Epidermal melanocyte (primary cell): ENCODE results near the gene TTLL11.

Source experiments
- DNase-seq: peaks from one replicate; pipeline ENCODE4 v3.0.0; 2011; ENCODE audit warnings: low spot score; ENCODE audit not compliant: insufficient read length

The TTLL11 gene

GRCh38 chr9:122051351-122052321 lies 41.5 kb downstream of the TTLL11 start:
- DNase-seq: no peak

GRCh38 chr9:122050167-122050566 lies 42.9 kb downstream of the TTLL11 start:
- no peak for DNase-seq

- no peak for DNase-seq
These were observed 51.1 kb downstream of the TTLL11 start for GRCh38 chr9:122042056-122042455.

GRCh38 chr9:122040561-122041242 lies 52.4 kb downstream of the TTLL11 start:
- no peak for DNase-seq

GRCh38 chr9:122039234-122039633 lies 53.9 kb downstream of the TTLL11 start:
- DNase-seq: no peak

- DNase-seq: no peak
These were observed 56.1 kb downstream of the TTLL11 start for GRCh38 chr9:122036988-122037387.

- no peak for DNase-seq
These were observed 56.7 kb downstream of the TTLL11 start for GRCh38 chr9:122036408-122036807.

- DNase-seq: no peak
These were observed 59.2 kb downstream of the TTLL11 start for GRCh38 chr9:122033775-122034373.

- no peak for DNase-seq
These were observed 60.8 kb downstream of the TTLL11 start for GRCh38 chr9:122032346-122032745.

GRCh38 chr9:122031776-122032175 lies 61.3 kb downstream of the TTLL11 start:
- no peak for DNase-seq

- no peak for DNase-seq
These were observed 62.0 kb downstream of the TTLL11 start for GRCh38 chr9:122031157-122031556.

GRCh38 chr9:122030357-122030756 lies 62.8 kb downstream of the TTLL11 start:
- DNase-seq: no peak

- no peak for DNase-seq
These were observed 63.2 kb downstream of the TTLL11 start for GRCh38 chr9:122029898-122030297.

- DNase-seq: no peak
These were observed 65.0 kb downstream of the TTLL11 start for GRCh38 chr9:122028089-122028488.

- no peak for DNase-seq
These were observed 72.7 kb downstream of the TTLL11 start for GRCh38 chr9:122020398-122020797.

- no peak for DNase-seq
These were observed 76.4 kb downstream of the TTLL11 start for GRCh38 chr9:122016744-122017143.

- DNase-seq: no peak
These were observed 76.8 kb downstream of the TTLL11 start for GRCh38 chr9:122016309-122016708.

GRCh38 chr9:122015170-122015821 lies 77.8 kb downstream of the TTLL11 start:
- DNase-seq: no peak

GRCh38 chr9:122011818-122012498 lies 81.2 kb downstream of the TTLL11 start:
- no peak for DNase-seq

GRCh38 chr9:122008559-122008958 lies 84.5 kb downstream of the TTLL11 start:
- DNase-seq: no peak

- DNase-seq: no peak
These were observed 85.3 kb downstream of the TTLL11 start for GRCh38 chr9:122007837-122008236.
